COLO829 (cell line): ENCODE measurements around the gene KPNA4.

Source experiments
- DNase-seq: peaks from one replicate; pipeline ENCODE4 v3.0.0; 2012; ENCODE audit warnings: low spot score

The KPNA4 gene

DNA sequence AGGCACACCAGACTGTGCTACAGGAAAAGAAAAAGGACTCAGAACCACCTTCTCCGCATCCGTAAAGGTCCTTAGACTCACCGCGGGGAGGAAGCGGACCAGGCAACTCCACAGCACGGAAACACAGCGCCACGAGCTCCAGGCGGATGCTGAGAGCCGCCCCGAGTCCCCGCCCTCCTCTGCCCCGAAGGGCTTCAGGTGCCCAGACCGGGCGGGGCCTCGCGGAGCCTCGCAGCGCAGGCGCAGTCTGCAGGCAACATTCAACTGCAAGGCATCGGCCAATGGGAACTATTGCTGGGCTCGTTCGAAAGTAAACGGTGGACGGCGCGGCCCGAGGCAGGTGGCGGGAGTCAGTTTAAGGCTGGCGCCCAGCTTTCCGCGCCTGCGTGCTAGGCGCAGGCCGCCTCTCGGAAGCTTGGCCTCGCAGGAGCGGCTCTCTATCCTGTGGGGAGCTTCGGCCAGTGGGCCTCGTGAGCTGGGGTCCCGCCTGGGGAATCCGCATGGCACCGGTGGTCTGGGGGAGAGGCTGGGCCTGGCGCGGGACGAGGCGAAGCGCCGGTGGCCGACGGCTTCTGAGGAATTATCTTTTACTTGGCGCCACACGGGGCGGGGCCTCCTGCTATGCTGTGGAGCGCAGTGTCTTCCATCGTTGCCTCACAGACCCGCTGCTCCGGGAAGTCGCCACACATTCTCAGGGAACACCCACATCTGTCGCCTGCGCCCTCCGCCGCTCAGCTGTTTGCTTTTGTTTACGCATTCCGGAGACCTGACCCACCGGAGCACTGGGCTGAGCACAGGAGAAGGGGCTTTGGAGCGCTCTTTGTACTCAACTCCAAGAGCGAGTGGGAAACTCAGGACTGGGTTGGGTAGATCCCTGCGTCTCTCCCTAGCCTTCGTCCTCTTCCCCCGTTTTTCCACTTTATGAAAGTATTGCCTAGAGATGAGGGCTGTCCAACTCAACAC lies 115.5 kb downstream of the KPNA4 start, which contains the start of gene TRIM59:
Gene TRIM59 (minus strand): TSS at position 151 of the 963 bp plus-strand sequence. CDS start 10,603 bp downstream, outside the sequence.
- DNase-seq: peak; percentile 94

DNA sequence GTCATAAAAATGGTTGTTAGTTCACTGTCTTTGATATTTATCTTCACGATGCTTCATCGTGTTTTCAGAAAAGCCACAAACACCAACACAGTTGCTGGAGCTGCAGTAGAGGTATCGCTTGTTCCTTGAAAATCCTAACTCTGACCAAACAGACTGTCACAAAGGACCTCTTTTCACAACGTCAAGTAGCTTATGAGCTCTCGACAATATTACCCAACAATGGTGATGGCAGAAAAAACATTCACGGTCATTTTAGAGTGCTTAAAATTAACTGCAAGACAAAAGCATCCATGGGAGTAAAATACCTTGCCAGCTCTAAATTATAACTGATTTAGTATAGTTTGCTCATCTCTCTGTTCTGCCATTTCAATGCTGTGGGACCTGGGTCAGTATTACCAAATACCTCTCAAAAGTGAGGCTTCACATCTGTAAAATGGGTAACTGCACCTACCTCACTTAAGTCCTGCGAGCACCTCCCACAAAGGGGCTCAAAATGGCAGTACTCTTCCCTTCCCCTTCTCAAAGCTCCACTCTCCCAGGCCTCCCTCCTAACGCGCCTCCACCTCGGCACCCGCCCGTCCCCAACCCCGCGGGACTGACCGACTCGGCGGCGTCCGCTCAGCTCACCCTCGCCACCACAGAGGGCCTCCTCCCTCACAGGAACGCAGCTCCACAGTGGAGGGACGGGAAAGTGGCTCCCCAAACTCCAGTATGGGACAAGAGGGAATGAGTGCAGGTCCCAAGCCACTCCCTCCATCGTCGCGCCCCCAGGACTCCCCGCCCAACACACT lies 116.3 kb downstream of the KPNA4 start:
- no peak for DNase-seq

DNA sequence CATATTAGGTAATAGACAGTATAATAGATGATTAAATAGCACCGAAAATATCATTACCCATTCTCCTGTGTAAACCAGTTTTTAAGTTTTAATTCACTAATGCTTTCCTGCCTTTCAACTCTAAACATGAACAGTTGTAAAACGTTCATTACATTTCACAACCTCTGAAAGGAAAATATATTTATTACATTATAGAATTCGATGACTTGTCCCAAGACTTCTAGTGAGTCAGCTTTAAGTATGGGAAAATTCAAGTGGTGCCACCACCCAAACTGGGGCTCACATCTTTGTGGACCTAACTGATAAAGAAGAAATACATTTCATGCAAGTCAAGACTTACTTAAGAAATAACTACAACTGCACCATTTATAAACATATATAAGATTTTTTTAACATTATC lies 117.8 kb downstream of the KPNA4 start:
- DNase-seq: no peak

DNA sequence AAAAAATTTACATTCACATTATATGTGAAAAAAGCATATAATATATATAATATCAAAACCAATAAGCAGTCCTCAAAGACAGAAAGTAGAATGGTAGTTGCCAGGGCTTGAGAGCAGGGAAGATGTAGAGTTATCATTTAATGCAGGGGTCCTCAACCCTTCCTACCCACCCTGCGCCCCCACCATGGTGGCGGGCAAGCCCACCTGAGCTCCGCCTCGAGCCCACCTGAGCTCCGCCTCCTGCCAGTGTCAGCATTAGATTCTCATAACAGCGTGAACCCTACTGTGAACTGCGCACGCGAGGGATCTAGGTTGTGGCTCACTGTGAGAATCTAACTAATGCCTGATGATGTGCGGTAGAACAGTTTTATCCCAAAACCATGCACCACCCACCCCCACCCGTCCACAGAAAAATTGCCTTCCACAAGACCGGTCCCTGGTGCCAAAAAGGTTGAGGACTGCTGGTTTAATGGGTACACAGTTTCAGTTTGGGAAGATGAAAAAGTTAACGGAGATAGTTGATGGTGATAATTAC lies 118.8 kb downstream of the KPNA4 start:
- no peak for DNase-seq

DNA sequence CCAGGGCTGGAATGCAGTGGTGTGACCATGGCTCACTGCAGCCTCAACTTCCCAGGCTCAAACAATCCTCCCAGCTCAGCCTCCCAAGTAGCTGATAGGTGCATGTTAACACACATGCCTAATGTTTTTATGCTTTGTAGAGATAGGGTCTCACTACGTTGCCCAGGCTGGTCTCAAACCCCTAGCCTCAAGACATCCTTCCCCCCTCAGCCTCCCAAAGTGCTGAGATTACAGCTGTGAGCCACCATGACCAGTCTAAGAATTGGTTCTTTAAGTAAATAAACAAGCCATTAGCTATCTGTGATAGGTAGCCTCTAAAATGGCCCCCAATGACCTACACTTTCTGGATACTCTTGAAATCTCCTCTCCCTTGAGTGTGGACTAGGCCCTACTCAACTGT lies 119.5 kb downstream of the KPNA4 start:
- no peak for DNase-seq
